Measurements from ENCODE around the gene SLC24A5.

GRCh38 chr15:48175126-48175525, 54.3 kb downstream of the SLC24A5 start:
- TF ChIP-seq CTCF (IDR thresholded peaks at IDR 0.05) (no peak), POLR2AphosphoS5 (IDR thresholded peaks at IDR 0.05) (no peak), POLR2A (IDR thresholded peaks at IDR 0.05; ENCODE audit: low read depth) (no peak)
